H1 (cell line): Measurements from ENCODE around the gene DOCK11. TPM values are rescaled to one million over a fixed set of nuclear protein-coding genes. Genes with fewer than 3 reads are reported as not detected.
"Not testable (repeated sequence)": the region's sequence is repeated elsewhere in the genome, so short reads cannot be mapped to it uniquely, and the experiment has no call there.

ENCODE experiments used
- CTCF ChIA-PET: fragments of 300-600 bp; sonication (Branson Sonifier 250); formaldehyde crosslinking; loops from one replicate; lab custom pipeline; 2021; ENCODE audit not compliant: partially characterized antibody; lab: Charles Lee
- POLR2A ChIA-PET: fragments of 300-600 bp; sonication (Branson Sonifier 250); formaldehyde crosslinking; loops from one replicate; lab custom pipeline; 2021; ENCODE audit warnings: inconsistent platforms; ENCODE audit not compliant: partially characterized antibody; lab: Charles Lee
- DNase-seq, 2 experiments: peaks; one replicate each; pipeline versions ENCODE4 v3.0.0 to v3.0.0-alpha.2; 2010 to 2022; ENCODE audit warnings: low spot score in 2 of 2, low read depth in 1 of 2, mixed read lengths in 1 of 2
- FAIRE-seq: peaks from 2 replicates; lab custom pipeline; 2011; peaks lifted over from hg19 to GRCh38; lab: Jason Lieb, UNC
- H2AFZ ChIP-seq: 2 replicates; pipeline ENCODE4 v1.8.1; 2012; ENCODE audit warnings: low read length, inconsistent platforms
- H2AK5ac ChIP-seq: 2 replicates; pipeline ENCODE4 v1.6.1; 2013; ENCODE audit warnings: low read depth, low read length
- H2BK120ac ChIP-seq: replicated peaks from 2 replicates; pipeline ENCODE3; 2013; ENCODE audit warnings: low read depth, low read length, inconsistent platforms
- H2BK12ac ChIP-seq: 2 replicates; pipeline ENCODE4 v1.6.1; 2013; ENCODE audit warnings: low read depth, low read length
- H2BK15ac ChIP-seq: 2 replicates; pipeline ENCODE4 v1.6.1; 2013; ENCODE audit warnings: low read length
- H2BK20ac ChIP-seq: 2 replicates; pipeline ENCODE4 v1.6.1; 2013; ENCODE audit warnings: low read length
- H2BK5ac ChIP-seq: 2 replicates; pipeline ENCODE4 v1.6.1; 2013; ENCODE audit warnings: low read depth, low read length
- H3K14ac ChIP-seq: 2 replicates; pipeline ENCODE4 v1.6.1; 2013; ENCODE audit warnings: inconsistent platforms; ENCODE audit not compliant: insufficient read length
- H3K18ac ChIP-seq: 2 replicates; pipeline ENCODE4 v1.6.1; 2013; ENCODE audit warnings: low read length; ENCODE audit errors: extremely low read depth
- H3K23ac ChIP-seq: 2 replicates; pipeline ENCODE4 v1.6.1; 2013; ENCODE audit warnings: inconsistent platforms; ENCODE audit not compliant: insufficient read length
- H3K23me2 ChIP-seq: 2 replicates; pipeline ENCODE4 v1.6.1; 2013; ENCODE audit warnings: low read depth, low read length
- H3K27ac ChIP-seq: 2 replicates; pipeline ENCODE4 v1.6.1; 2011; ENCODE audit warnings: low read depth, low read length, inconsistent platforms
- H3K27me3 ChIP-seq, 4 experiments: replicated peaks in 1 of 4; 1 replicate in 1 of 4; 2 replicates in 3 of 4; pipeline versions ENCODE4 v1.6.1 to v1.8.1; 2011 to 2013; ENCODE audit warnings: low read length in 3 of 4, mild to moderate bottlenecking in 3 of 4, inconsistent platforms in 2 of 4, mixed read lengths in 2 of 4, moderate library complexity in 1 of 4; ENCODE audit not compliant: control insufficient read depth in 3 of 4, insufficient read depth in 3 of 4; ENCODE audit errors: extremely low read depth in 1 of 4
- H3K36me3 ChIP-seq, 4 experiments: 2 replicates each; pipeline versions ENCODE4 v1.6.1 to v1.8.1; 2011 to 2013; ENCODE audit warnings: mild to moderate bottlenecking in 4 of 4, low read length in 3 of 4, moderate library complexity in 2 of 4, control low read depth in 1 of 4, inconsistent platforms in 1 of 4; ENCODE audit not compliant: insufficient read depth in 4 of 4, control insufficient read depth in 2 of 4
- H3K4ac ChIP-seq: replicated peaks from 2 replicates; pipeline ENCODE3; 2013; ENCODE audit warnings: low read length, low read depth, mixed read lengths, inconsistent platforms; ENCODE audit not compliant: insufficient read length
- H3K4me1 ChIP-seq, 4 experiments: replicated peaks in 1 of 4; 1 replicate in 1 of 4; 2 replicates in 3 of 4; pipeline versions ENCODE4 v1.6.1 to v1.8.1; 2011 to 2013; ENCODE audit warnings: low read length in 3 of 4, inconsistent platforms in 2 of 4, mixed read lengths in 1 of 4; ENCODE audit not compliant: insufficient read depth in 4 of 4, control insufficient read depth in 3 of 4
- H3K4me2 ChIP-seq, 2 experiments: 2 replicates each; pipeline versions ENCODE4 v1.6.1 to v1.8.1; 2011 to 2013; ENCODE audit warnings: low read depth in 2 of 2, low read length in 2 of 2, control low read depth in 1 of 2, inconsistent platforms in 1 of 2, mild to moderate bottlenecking in 1 of 2; ENCODE audit not compliant: insufficient read depth in 1 of 2
- H3K4me3 ChIP-seq, 4 experiments: fragments of 200-600, 300-600 bp in 1 of 4; sonication (generic), shearing (Covaris generic), sonication (Bioruptor Twin) in 1 of 4; 2 replicates each; pipeline versions ENCODE4 v1.5.1 to v1.8.1; 2011 to 2016; ENCODE audit warnings: low read length in 4 of 4, low read depth in 3 of 4, control low read depth in 2 of 4, inconsistent platforms in 2 of 4, mild to moderate bottlenecking in 2 of 4, mixed read lengths in 1 of 4, moderate library complexity in 1 of 4; ENCODE audit not compliant: insufficient read depth in 2 of 4; ENCODE audit errors: extremely low read depth in 1 of 4
- H3K56ac ChIP-seq: replicated peaks from 2 replicates; pipeline ENCODE3; 2013; ENCODE audit warnings: low read depth, mild to moderate bottlenecking, mixed read lengths, low read length, inconsistent platforms; ENCODE audit not compliant: insufficient read length
- H3K79me1 ChIP-seq: 2 replicates; pipeline ENCODE4 v1.6.1; 2013; ENCODE audit warnings: low read depth, low read length, control low read depth
- H3K79me2 ChIP-seq, 2 experiments: 2 replicates each; pipeline versions ENCODE4 v1.6.1 to v1.8.1; 2012 to 2013; ENCODE audit warnings: low read length in 2 of 2, mild to moderate bottlenecking in 2 of 2, inconsistent platforms in 1 of 2; ENCODE audit not compliant: insufficient read depth in 2 of 2, control insufficient read depth in 1 of 2
- H3K9ac ChIP-seq, 4 experiments: replicated peaks in 1 of 4; 1 replicate in 1 of 4; 2 replicates in 3 of 4; pipeline versions ENCODE4 v1.6.1 to v1.8.1; 2011 to 2013; ENCODE audit warnings: low read depth in 3 of 4, low read length in 3 of 4, control low read depth in 2 of 4, mild to moderate bottlenecking in 2 of 4, moderate library complexity in 2 of 4, inconsistent platforms in 1 of 4; ENCODE audit errors: extremely low read depth in 1 of 4
- H3K9me3 ChIP-seq, 2 experiments: 2 replicates each; pipeline versions ENCODE4 v1.6.1 to v1.8.1; 2012 to 2013; ENCODE audit warnings: mild to moderate bottlenecking in 2 of 2, moderate library complexity in 2 of 2, control low read depth in 1 of 2, inconsistent platforms in 1 of 2, low read depth in 1 of 2, low read length in 1 of 2, mixed read lengths in 1 of 2; ENCODE audit not compliant: insufficient read depth in 2 of 2
- H4K20me1 ChIP-seq, 2 experiments: replicated peaks in 1 of 2; 2 replicates each; pipeline versions ENCODE3 to v1.8.1; 2011 to 2013; ENCODE audit warnings: inconsistent platforms in 2 of 2, low read length in 2 of 2, mild to moderate bottlenecking in 1 of 2; ENCODE audit not compliant: insufficient read depth in 2 of 2, control insufficient read depth in 1 of 2
- H4K5ac ChIP-seq: 2 replicates; pipeline ENCODE4 v1.6.1; 2013; ENCODE audit warnings: low read length, low read depth, mixed read lengths, inconsistent platforms; ENCODE audit not compliant: insufficient read length
- H4K8ac ChIP-seq: 2 replicates; pipeline ENCODE4 v1.8.0; 2013; ENCODE audit warnings: mild to moderate bottlenecking, moderate library complexity, low read length, inconsistent platforms; ENCODE audit not compliant: insufficient read depth; ENCODE audit errors: extremely low read depth
- H4K91ac ChIP-seq: replicated peaks from 2 replicates; pipeline ENCODE3; 2013; ENCODE audit warnings: low read length, mixed read lengths, inconsistent platforms; ENCODE audit not compliant: insufficient read length
- WGBS, 2 experiments: shearing (Covaris generic) in 1 of 2; methylation state at CpG; one replicate each; pipeline versions ENCODE4 v1.1.6 to v1.1.7; 2013 to 2015; ENCODE audit warnings: low lambda C conversion rate in 2 of 2, mixed read lengths in 2 of 2, inconsistent platforms in 1 of 2, low coverage in 1 of 2, missing lambda C conversion rate in 1 of 2; ENCODE audit not compliant: insufficient replicate concordance in 2 of 2, insufficient coverage in 1 of 2, insufficient read length in 1 of 2; ENCODE audit errors: extremely low coverage in 1 of 2, missing lambda C conversion rate in 1 of 2; 5-methylcytosine and 5-hydroxymethylcytosine counted together
- polyA plus RNA-seq, 7 experiments: library from polyadenylated mRNA; depleted of rRNA in 3 of 7; stranded (reverse) in 5 of 7; unstranded in 2 of 7; fragments of >200 nt in 5 of 7; fragments of 200-250 nt in 2 of 7; gene quantifications; 1 replicate in 5 of 7; 2 replicates in 1 of 7; 4 replicates in 1 of 7; pipeline versions ENCODE4 v1.2.1 to v1.2.3, GENCODE V29; 2011 to 2013; ENCODE audit warnings: missing spikeins in 2 of 7, mixed read lengths in 2 of 7
- total RNA-seq: library from RNA; stranded (reverse); fragmentation: NEBNext Ultra II Directional; extraction: Animal tissue kit (Norgen Biotek cat#: 25700); gene quantifications from 2 replicates; pipeline ENCODE4 v1.2.1, GENCODE V29; 2021

DOCK11 gene
- total and polyA plus RNA-seq, 2 of the 8 experiments (the other 6 are each of a cell fraction or from before 2014, with no cell fraction given): 4.9 to 12.0 TPM

- H3K27ac ChIP-seq, H3K4me3 ChIP-seq, H2AK5ac ChIP-seq, H3K4me2 ChIP-seq, H3K18ac ChIP-seq, H2BK5ac ChIP-seq, H3K36me3 ChIP-seq, H3K9me3 ChIP-seq, FAIRE-seq, H3K79me2 ChIP-seq, H2AFZ ChIP-seq, H4K20me1 ChIP-seq, H2BK120ac ChIP-seq, DNase-seq, H3K23me2 ChIP-seq, H2BK15ac ChIP-seq, H4K91ac ChIP-seq, H3K14ac ChIP-seq, POLR2A ChIA-PET, H3K9ac ChIP-seq, H4K8ac ChIP-seq, H3K79me1 ChIP-seq, H2BK12ac ChIP-seq, H3K56ac ChIP-seq, H3K23ac ChIP-seq, H3K4ac ChIP-seq, H2BK20ac ChIP-seq, CTCF ChIA-PET, H4K5ac ChIP-seq, H3K4me1 ChIP-seq: not testable (repeated sequence)
- peaks cover 0 to 16% (median 8%) of the 10 kb centered on the region in 4 experiments; a peak in 5 of 7 replicates for H3K27me3 ChIP-seq
- WGBS, 2 experiments: 67% methylated on average over 2 of the region's 3 CpGs; no CpG with 5 or more reads in 1 of the 2 experiments
Measured at GRCh38 chrX:118732551-118732950, 236.9 kb downstream of the DOCK11 start.
